ENCODE measurements around the gene BICRA.
"Not testable (repeated sequence)": the region's sequence is repeated elsewhere in the genome, so short reads cannot be mapped to it uniquely, and the experiment has no call there.

BICRA gene

GRCh38 chr19:47663911-47664771 lies 55.2 kb downstream of the BICRA start:
- no peak for DNase-seq

- not testable (repeated sequence) for DNase-seq
Observed at GRCh38 chr19:47668556-47668955, 59.6 kb downstream of the BICRA start.

GRCh38 chr19:47670736-47671135 lies 61.8 kb downstream of the BICRA start:
- no peak for DNase-seq

GRCh38 chr19:47671499-47671898 lies 62.6 kb downstream of the BICRA start:
- no peak for DNase-seq

GRCh38 chr19:47673426-47673825 lies 64.5 kb downstream of the BICRA start:
- no peak for DNase-seq

GRCh38 chr19:47674548-47674947 lies 65.6 kb downstream of the BICRA start:
- DNase-seq: no peak

- no peak for DNase-seq
Observed at GRCh38 chr19:47675271-47675670, 66.3 kb downstream of the BICRA start.

GRCh38 chr19:47675859-47676258 lies 66.9 kb downstream of the BICRA start:
- DNase-seq: no peak

GRCh38 chr19:47676811-47677210 lies 67.9 kb downstream of the BICRA start:
- no peak for DNase-seq

- no peak for DNase-seq
Observed at GRCh38 chr19:47679251-47679900, 70.4 kb downstream of the BICRA start.

GRCh38 chr19:47679922-47680857 lies 71.3 kb downstream of the BICRA start:
- DNase-seq: no peak

GRCh38 chr19:47680858-47681332 lies 72.0 kb downstream of the BICRA start:
- DNase-seq: no peak

GRCh38 chr19:47681388-47681787 lies 72.5 kb downstream of the BICRA start:
- DNase-seq: no peak

- no peak for DNase-seq
Observed at GRCh38 chr19:47681936-47682335, 73.0 kb downstream of the BICRA start.

- no peak for DNase-seq
Observed at GRCh38 chr19:47682939-47683338, 74.0 kb downstream of the BICRA start.

GRCh38 chr19:47686679-47687450 lies 77.9 kb downstream of the BICRA start:
- no peak for DNase-seq

GRCh38 chr19:47687906-47688305 lies 79.0 kb downstream of the BICRA start:
- no peak for DNase-seq

- no peak for DNase-seq
Observed at GRCh38 chr19:47691090-47691489, 82.2 kb downstream of the BICRA start.

- DNase-seq: no peak
Observed at GRCh38 chr19:47691782-47692181, 82.8 kb downstream of the BICRA start.

- DNase-seq: no peak
Observed at GRCh38 chr19:47693489-47693888, 84.6 kb downstream of the BICRA start.

- no peak for DNase-seq
Observed at GRCh38 chr19:47693903-47694302, 85.0 kb downstream of the BICRA start.
